GM23338 (cell line): ENCODE data around the gene P2RY13. TPM values are rescaled to one million over a fixed set of nuclear protein-coding genes. Genes with fewer than 3 reads are reported as not detected.

ENCODE experiments used
- ATAC-seq: fragments of 200-7000 bp; cut with Tn5 transposase; 3 replicates; pipeline ENCODE4 v1.9.1; 2020
- DNase-seq: peaks from one replicate; pipeline ENCODE4 v3.0.0-alpha.2; 2015; ENCODE audit warnings: low spot score
- H2AFZ ChIP-seq: fragments of 200-600 bp; sonication (generic); 2 replicates; pipeline ENCODE4 v1.8.0; 2016; ENCODE audit warnings: antibody characterized with exemption, mild to moderate bottlenecking, moderate library complexity
- H3F3A ChIP-seq: fragments of 200-600 bp; sonication (generic); replicated peaks from 2 replicates; pipeline ENCODE4 v1.8.0; 2017; ENCODE audit warnings: antibody characterized with exemption, mixed run types, low read depth
- H3K27ac ChIP-seq: fragments of 200-600 bp; sonication (generic); 2 replicates; pipeline ENCODE4 v1.6.1; 2016; ENCODE audit warnings: low read depth
- H3K27me3 ChIP-seq: fragments of 200-600 bp; sonication (generic); 2 replicates; pipeline ENCODE4 v1.8.0; 2016; ENCODE audit warnings: mild to moderate bottlenecking, mixed run types, moderate library complexity; ENCODE audit not compliant: insufficient read depth
- H3K36me3 ChIP-seq: fragments of 200-600 bp; sonication (generic); 2 replicates; pipeline ENCODE4 v1.8.0; 2016; ENCODE audit warnings: mild to moderate bottlenecking; ENCODE audit not compliant: insufficient read depth
- H3K4me1 ChIP-seq: fragments of 200-600 bp; sonication (generic); 2 replicates; pipeline ENCODE4 v1.8.0; 2016; ENCODE audit warnings: mild to moderate bottlenecking, moderate library complexity; ENCODE audit not compliant: insufficient read depth
- H3K4me2 ChIP-seq: fragments of 200-600 bp; sonication (generic); 2 replicates; pipeline ENCODE4 v1.7.1; 2017; ENCODE audit warnings: mixed run types
- H3K4me3 ChIP-seq: fragments of 200-600 bp; sonication (generic); 2 replicates; pipeline ENCODE4 v1.6.1; 2016; ENCODE audit warnings: mixed run types
- H3K79me2 ChIP-seq: fragments of 200-600 bp; sonication (generic); replicated peaks from 2 replicates; pipeline ENCODE4 v1.8.0; 2017; ENCODE audit warnings: mild to moderate bottlenecking; ENCODE audit not compliant: insufficient read depth
- H3K9me2 ChIP-seq: fragments of 200-600 bp; sonication (generic); 2 replicates; pipeline ENCODE4 v1.8.0; 2017; ENCODE audit not compliant: insufficient read depth
- H4K20me1 ChIP-seq: fragments of 200-600 bp; sonication (generic); replicated peaks from 2 replicates; pipeline ENCODE4 v1.8.0; 2017; ENCODE audit warnings: mild to moderate bottlenecking; ENCODE audit not compliant: insufficient read depth
- H3K27ac Mint-ChIP-seq: 2 replicates; pipeline ENCODE4 v1.8.0; 2020; ENCODE audit warnings: inconsistent platforms, mild to moderate bottlenecking, moderate library complexity, mixed read lengths
- H3K27me3 Mint-ChIP-seq: 3 replicates; pipeline ENCODE4 v1.8.0; 2022; ENCODE audit warnings: low read depth, mild to moderate bottlenecking, moderate library complexity, mixed read lengths, inconsistent platforms; ENCODE audit not compliant: insufficient read depth, poor library complexity
- H3K36me3 Mint-ChIP-seq: 3 replicates; pipeline ENCODE4 v1.8.0; 2021; ENCODE audit warnings: low read depth, mild to moderate bottlenecking, inconsistent platforms, moderate library complexity, mixed read lengths
- H3K4me1 Mint-ChIP-seq: 3 replicates; pipeline ENCODE4 v1.8.0; 2020; ENCODE audit warnings: mild to moderate bottlenecking, inconsistent platforms, mixed read lengths
- H3K4me3 Mint-ChIP-seq: 3 replicates; pipeline ENCODE4 v1.8.0; 2021; ENCODE audit warnings: moderate library complexity, mild to moderate bottlenecking, inconsistent platforms, mixed read lengths
- H3K9me3 Mint-ChIP-seq: 3 replicates; pipeline ENCODE4 v1.8.0; 2020; ENCODE audit warnings: moderate library complexity, mild to moderate bottlenecking, inconsistent platforms, mixed read lengths
- CREB1 ChIP-seq: fragments of 250-450 bp; sonication (Bioruptor Pico); IDR thresholded peaks from 2 replicates; pipeline ENCODE4 v1.5.0; 2020; ENCODE audit warnings: low read depth, mild to moderate bottlenecking, moderate library complexity
- CTCF ChIP-seq, 2 experiments: fragments of 200-600 bp in 1 of 2; sonication (generic) in 1 of 2; conservative IDR thresholded peaks; 2 replicates each; pipeline versions ENCODE4 v1.5.1 to v1.6.1; 2016 to 2017; ENCODE audit warnings: antibody characterized with exemption in 2 of 2, low read depth in 2 of 2, mild to moderate bottlenecking in 2 of 2, moderate library complexity in 1 of 2
- EZH2 ChIP-seq: fragments of 200-600 bp; sonication (generic); IDR thresholded peaks from one replicate; pipeline ENCODE4 v1.8.0; 2017; ENCODE audit warnings: antibody characterized with exemption, mild to moderate bottlenecking, low read depth; ENCODE audit not compliant: unreplicated experiment
- EZH2phosphoT487 ChIP-seq: fragments of 200-600 bp; sonication (generic); IDR thresholded peaks from one replicate; pipeline ENCODE4 v1.8.1; 2018; ENCODE audit warnings: antibody characterized with exemption; ENCODE audit not compliant: unreplicated experiment
- JUNB ChIP-seq: IDR thresholded peaks from one replicate; pipeline ENCODE4 v1.6.1; 2016; ENCODE audit warnings: antibody characterized with exemption; ENCODE audit not compliant: unreplicated experiment
- NANOG ChIP-seq: IDR thresholded peaks from 2 replicates; pipeline ENCODE4 v1.6.1; 2016; ENCODE audit warnings: antibody characterized with exemption, borderline replicate concordance
- POLR2AphosphoS5 ChIP-seq: IDR thresholded peaks from 2 replicates; pipeline ENCODE4 v1.6.1; 2016; ENCODE audit warnings: antibody characterized with exemption, low read depth
- STAT1 ChIP-seq: IDR thresholded peaks from one replicate; pipeline ENCODE4 v1.6.1; 2016; ENCODE audit warnings: antibody characterized with exemption; ENCODE audit not compliant: unreplicated experiment
- ZNF114 ChIP-seq: fragments of 250-450 bp; sonication (Bioruptor Pico); IDR thresholded peaks from 2 replicates; pipeline ENCODE4 v1.5.0; 2020; ENCODE audit warnings: mild to moderate bottlenecking, moderate library complexity
- ZNF331 ChIP-seq: fragments of 250-450 bp; sonication (Bioruptor Pico); IDR thresholded peaks from 2 replicates; pipeline ENCODE4 v1.5.0; 2020; ENCODE audit warnings: low read depth, mild to moderate bottlenecking, moderate library complexity
- polyA plus RNA-seq: library from polyadenylated mRNA; unstranded; fragments of >200 nt; fragmentation: Nextera tagmentation; extraction: Ambion mirVana; gene quantifications from 2 replicates; pipeline ENCODE4 v1.2.1, GENCODE V29; 2016
- total RNA-seq: library from RNA; depleted of rRNA; stranded (reverse); fragments of >200 nt; shearing (Covaris generic); gene quantifications from 2 replicates; pipeline ENCODE4 v1.2.3, GENCODE V29; 2014
- TF ChIP-seq, protein P1 (sequence below): fragments of 250-450 bp; sonication (Bioruptor Pico); IDR thresholded peaks from 2 replicates; pipeline ENCODE4 v1.5.0; 2020; ENCODE audit warnings: mild to moderate bottlenecking, moderate library complexity
- TF ChIP-seq, protein P2 (sequence below): IDR thresholded peaks from one replicate; pipeline ENCODE4 v1.6.1; 2018; ENCODE audit warnings: antibody characterized with exemption; ENCODE audit not compliant: unreplicated experiment
- TF ChIP-seq, protein P3 (sequence below): IDR thresholded peaks from 2 replicates; pipeline ENCODE4 v1.6.1; 2016; ENCODE audit warnings: antibody characterized with exemption

The P2RY13 gene
- total and polyA plus RNA-seq, 2 experiments from 2014 or later: 0.68 TPM; not detected in 1

DNA sequence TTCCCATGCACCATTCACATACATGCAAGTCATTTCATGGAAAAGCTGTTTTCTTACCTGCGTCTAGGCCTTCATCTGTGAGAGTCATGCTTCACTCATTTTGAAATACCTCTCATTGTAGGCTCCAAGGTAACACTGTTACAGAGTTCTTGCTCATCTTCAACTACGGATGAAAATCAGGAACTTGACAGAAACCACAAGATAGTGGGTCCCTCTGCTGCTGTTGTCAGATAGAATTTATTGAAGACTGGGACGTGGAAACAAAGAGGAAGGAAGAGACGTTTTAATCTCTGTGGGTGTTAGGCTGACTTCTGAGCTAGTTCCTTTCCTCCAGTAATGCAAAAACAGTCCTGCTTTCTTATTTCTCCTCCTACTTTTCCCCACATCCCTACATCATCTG lies 51.1 kb downstream of the P2RY13 start, which contains the start of gene P2RY14:
TSS of gene P2RY14 (minus strand) at position 313 of the 400 bp plus-strand sequence. CDS start 64,226 bp downstream, outside the sequence.
- no peaks in the 10 kb centered on the region for H3K27me3 ChIP-seq
- Mint-ChIP-seq H3K36me3 (no peaks in the 10 kb centered on the region), H3K4me3 (no peak within 1 kb of the TSS), H3K9me3 (no peaks in the 10 kb centered on the region), H3K27me3 (peaks cover 3% of the 10 kb centered on the region), H3K27ac (no peak within 1 kb of the TSS), H3K4me1 (peaks cover 6% of the 10 kb centered on the region)
- 0 out of 2 replicates have a peak, but pooled peaks cover 2% of the 10 kb centered on the region for H4K20me1 ChIP-seq
- H3K27ac ChIP-seq: no peak within 1 kb of the TSS
- H2AFZ ChIP-seq: no peak within 1 kb of the TSS
- H3K79me2 ChIP-seq: no peaks in the 10 kb centered on the region
- no peaks in the 10 kb centered on the region for H3K9me2 ChIP-seq
- ATAC-seq (no peak), DNase-seq (no peak)
- H3K4me2 ChIP-seq: no peak within 1 kb of the TSS
- H3K4me3 ChIP-seq: no peak within 1 kb of the TSS
- TF ChIP-seq, protein P1, sequence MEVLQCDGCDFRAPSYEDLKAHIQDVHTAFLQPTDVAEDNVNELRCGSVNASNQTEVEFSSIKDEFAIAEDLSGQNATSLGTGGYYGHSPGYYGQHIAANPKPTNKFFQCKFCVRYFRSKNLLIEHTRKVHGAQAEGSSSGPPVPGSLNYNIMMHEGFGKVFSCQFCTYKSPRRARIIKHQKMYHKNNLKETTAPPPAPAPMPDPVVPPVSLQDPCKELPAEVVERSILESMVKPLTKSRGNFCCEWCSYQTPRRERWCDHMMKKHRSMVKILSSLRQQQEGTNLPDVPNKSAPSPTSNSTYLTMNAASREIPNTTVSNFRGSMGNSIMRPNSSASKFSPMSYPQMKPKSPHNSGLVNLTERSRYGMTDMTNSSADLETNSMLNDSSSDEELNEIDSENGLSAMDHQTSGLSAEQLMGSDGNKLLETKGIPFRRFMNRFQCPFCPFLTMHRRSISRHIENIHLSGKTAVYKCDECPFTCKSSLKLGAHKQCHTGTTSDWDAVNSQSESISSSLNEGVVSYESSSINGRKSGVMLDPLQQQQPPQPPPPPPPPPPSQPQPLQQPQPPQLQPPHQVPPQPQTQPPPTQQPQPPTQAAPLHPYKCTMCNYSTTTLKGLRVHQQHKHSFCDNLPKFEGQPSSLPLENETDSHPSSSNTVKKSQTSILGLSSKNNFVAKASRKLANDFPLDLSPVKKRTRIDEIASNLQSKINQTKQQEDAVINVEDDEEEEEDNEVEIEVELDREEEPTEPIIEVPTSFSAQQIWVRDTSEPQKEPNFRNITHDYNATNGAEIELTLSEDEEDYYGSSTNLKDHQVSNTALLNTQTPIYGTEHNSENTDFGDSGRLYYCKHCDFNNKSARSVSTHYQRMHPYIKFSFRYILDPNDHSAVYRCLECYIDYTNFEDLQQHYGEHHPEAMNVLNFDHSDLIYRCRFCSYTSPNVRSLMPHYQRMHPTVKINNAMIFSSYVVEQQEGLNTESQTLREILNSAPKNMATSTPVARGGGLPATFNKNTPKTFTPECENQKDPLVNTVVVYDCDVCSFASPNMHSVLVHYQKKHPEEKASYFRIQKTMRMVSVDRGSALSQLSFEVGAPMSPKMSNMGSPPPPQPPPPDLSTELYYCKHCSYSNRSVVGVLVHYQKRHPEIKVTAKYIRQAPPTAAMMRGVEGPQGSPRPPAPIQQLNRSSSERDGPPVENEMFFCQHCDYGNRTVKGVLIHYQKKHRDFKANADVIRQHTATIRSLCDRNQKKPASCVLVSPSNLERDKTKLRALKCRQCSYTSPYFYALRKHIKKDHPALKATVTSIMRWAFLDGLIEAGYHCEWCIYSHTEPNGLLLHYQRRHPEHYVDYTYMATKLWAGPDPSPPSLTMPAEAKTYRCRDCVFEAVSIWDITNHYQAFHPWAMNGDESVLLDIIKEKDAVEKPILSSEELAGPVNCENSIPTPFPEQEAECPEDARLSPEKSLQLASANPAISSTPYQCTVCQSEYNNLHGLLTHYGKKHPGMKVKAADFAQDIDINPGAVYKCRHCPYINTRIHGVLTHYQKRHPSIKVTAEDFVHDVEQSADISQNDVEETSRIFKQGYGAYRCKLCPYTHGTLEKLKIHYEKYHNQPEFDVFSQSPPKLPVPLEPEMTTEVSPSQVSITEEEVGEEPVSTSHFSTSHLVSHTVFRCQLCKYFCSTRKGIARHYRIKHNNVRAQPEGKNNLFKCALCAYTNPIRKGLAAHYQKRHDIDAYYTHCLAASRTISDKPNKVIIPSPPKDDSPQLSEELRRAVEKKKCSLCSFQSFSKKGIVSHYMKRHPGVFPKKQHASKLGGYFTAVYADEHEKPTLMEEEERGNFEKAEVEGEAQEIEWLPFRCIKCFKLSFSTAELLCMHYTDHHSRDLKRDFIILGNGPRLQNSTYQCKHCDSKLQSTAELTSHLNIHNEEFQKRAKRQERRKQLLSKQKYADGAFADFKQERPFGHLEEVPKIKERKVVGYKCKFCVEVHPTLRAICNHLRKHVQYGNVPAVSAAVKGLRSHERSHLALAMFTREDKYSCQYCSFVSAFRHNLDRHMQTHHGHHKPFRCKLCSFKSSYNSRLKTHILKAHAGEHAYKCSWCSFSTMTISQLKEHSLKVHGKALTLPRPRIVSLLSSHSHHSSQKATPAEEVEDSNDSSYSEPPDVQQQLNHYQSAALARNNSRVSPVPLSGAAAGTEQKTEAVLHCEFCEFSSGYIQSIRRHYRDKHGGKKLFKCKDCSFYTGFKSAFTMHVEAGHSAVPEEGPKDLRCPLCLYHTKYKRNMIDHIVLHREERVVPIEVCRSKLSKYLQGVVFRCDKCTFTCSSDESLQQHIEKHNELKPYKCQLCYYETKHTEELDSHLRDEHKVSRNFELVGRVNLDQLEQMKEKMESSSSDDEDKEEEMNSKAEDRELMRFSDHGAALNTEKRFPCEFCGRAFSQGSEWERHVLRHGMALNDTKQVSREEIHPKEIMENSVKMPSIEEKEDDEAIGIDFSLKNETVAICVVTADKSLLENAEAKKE: no peak
- TF ChIP-seq, protein P2, sequence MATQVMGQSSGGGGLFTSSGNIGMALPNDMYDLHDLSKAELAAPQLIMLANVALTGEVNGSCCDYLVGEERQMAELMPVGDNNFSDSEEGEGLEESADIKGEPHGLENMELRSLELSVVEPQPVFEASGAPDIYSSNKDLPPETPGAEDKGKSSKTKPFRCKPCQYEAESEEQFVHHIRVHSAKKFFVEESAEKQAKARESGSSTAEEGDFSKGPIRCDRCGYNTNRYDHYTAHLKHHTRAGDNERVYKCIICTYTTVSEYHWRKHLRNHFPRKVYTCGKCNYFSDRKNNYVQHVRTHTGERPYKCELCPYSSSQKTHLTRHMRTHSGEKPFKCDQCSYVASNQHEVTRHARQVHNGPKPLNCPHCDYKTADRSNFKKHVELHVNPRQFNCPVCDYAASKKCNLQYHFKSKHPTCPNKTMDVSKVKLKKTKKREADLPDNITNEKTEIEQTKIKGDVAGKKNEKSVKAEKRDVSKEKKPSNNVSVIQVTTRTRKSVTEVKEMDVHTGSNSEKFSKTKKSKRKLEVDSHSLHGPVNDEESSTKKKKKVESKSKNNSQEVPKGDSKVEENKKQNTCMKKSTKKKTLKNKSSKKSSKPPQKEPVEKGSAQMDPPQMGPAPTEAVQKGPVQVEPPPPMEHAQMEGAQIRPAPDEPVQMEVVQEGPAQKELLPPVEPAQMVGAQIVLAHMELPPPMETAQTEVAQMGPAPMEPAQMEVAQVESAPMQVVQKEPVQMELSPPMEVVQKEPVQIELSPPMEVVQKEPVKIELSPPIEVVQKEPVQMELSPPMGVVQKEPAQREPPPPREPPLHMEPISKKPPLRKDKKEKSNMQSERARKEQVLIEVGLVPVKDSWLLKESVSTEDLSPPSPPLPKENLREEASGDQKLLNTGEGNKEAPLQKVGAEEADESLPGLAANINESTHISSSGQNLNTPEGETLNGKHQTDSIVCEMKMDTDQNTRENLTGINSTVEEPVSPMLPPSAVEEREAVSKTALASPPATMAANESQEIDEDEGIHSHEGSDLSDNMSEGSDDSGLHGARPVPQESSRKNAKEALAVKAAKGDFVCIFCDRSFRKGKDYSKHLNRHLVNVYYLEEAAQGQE: no peak
- no peak for TF ChIP-seq CREB1 (CRISPR knock-in tag)
- no peak for TF ChIP-seq ZNF114 (CRISPR knock-in tag)
- no peak for TF ChIP-seq ZNF331
- no peak for TF ChIP-seq EZH2phosphoT487
- no peak for TF ChIP-seq POLR2AphosphoS5
- no peak for TF ChIP-seq STAT1
- no peak for TF ChIP-seq CTCF (conservative IDR thresholded peaks at IDR 0.05; ENCODE audit: low read depth in 2 of 2)
- TF ChIP-seq, protein P3, sequence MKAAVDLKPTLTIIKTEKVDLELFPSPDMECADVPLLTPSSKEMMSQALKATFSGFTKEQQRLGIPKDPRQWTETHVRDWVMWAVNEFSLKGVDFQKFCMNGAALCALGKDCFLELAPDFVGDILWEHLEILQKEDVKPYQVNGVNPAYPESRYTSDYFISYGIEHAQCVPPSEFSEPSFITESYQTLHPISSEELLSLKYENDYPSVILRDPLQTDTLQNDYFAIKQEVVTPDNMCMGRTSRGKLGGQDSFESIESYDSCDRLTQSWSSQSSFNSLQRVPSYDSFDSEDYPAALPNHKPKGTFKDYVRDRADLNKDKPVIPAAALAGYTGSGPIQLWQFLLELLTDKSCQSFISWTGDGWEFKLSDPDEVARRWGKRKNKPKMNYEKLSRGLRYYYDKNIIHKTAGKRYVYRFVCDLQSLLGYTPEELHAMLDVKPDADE: no peak
- no peak for TF ChIP-seq EZH2
- no peak for TF ChIP-seq JUNB
- TF ChIP-seq NANOG: no peak
- H3F3A ChIP-seq: no peaks in the 10 kb centered on the region
- no peaks in the 10 kb centered on the region for H3K4me1 ChIP-seq
- no peaks in the 10 kb centered on the region for H3K36me3 ChIP-seq
